ENCODE data around the gene IGLON5.

IGLON5 gene

GRCh38 chr19:51339687-51340656 lies 28.5 kb downstream of the IGLON5 start:
- no peak for DNase-seq

GRCh38 chr19:51341066-51341465 lies 29.6 kb downstream of the IGLON5 start:
- DNase-seq: no peak

- DNase-seq: no peak
Measured at GRCh38 chr19:51341976-51342580, 30.6 kb downstream of the IGLON5 start, which contains the start of gene VSIG10L. TSS of gene VSIG10L (minus strand) at chr19:51342139. CDS start at chr19:51342124, 15 bp downstream.

- DNase-seq: no peak
Measured at GRCh38 chr19:51342631-51343569, 31.5 kb downstream of the IGLON5 start.

- DNase-seq: no peak
Measured at GRCh38 chr19:51345076-51345620, 33.7 kb downstream of the IGLON5 start.

- DNase-seq: no peak
Measured at GRCh38 chr19:51346742-51347141, 35.3 kb downstream of the IGLON5 start.

- DNase-seq: no peak
Measured at GRCh38 chr19:51347209-51347928, 35.9 kb downstream of the IGLON5 start.

GRCh38 chr19:51351266-51351990 lies 40.0 kb downstream of the IGLON5 start:
- no peak for DNase-seq

GRCh38 chr19:51352783-51353360 lies 41.4 kb downstream of the IGLON5 start:
- no peak for DNase-seq

GRCh38 chr19:51354103-51354741 lies 42.8 kb downstream of the IGLON5 start:
- DNase-seq: no peak

GRCh38 chr19:51354742-51355148 lies 43.3 kb downstream of the IGLON5 start:
- no peak for DNase-seq

GRCh38 chr19:51356159-51356801 lies 44.8 kb downstream of the IGLON5 start:
- no peak for DNase-seq

- no peak for DNase-seq
Measured at GRCh38 chr19:51357952-51358351, 46.5 kb downstream of the IGLON5 start.

- DNase-seq: no peak
Measured at GRCh38 chr19:51359294-51359693, 47.9 kb downstream of the IGLON5 start.

GRCh38 chr19:51361239-51361638 lies 49.8 kb downstream of the IGLON5 start:
- DNase-seq: no peak

- DNase-seq: no peak
Measured at GRCh38 chr19:51364200-51365106, 53.0 kb downstream of the IGLON5 start.

- no peak for DNase-seq
Measured at GRCh38 chr19:51365211-51365964, 53.9 kb downstream of the IGLON5 start.

GRCh38 chr19:51365965-51366388 lies 54.5 kb downstream of the IGLON5 start, which contains the start of gene ETFB:
TSS of gene ETFB (minus strand) at chr19:51366388. CDS start at chr19:51366326, 62 bp downstream.
- no peak for DNase-seq
